Muscle of arm (tissue), 12 donors: ENCODE measurements around the gene LIPK. TPM values are rescaled to one million over a fixed set of nuclear protein-coding genes. Genes with fewer than 3 reads are reported as not detected.

Experiments
- DNase-seq: peaks from one replicate; pipeline ENCODE4 v3.0.0-alpha.2; 2013
- polyA plus RNA-seq, 12 donors: library from polyadenylated mRNA; unstranded; fragments of 120-200 nt; gene quantifications; one replicate each; pipeline ENCODE4 v1.2.1, GENCODE V29; 2013; ENCODE audit not compliant: insufficient read length in 12 of 12

LIPK gene
- polyA plus RNA-seq, 12 donors: 0.95 to 4.2 (median 2.6) TPM; not detected in 9

DNA sequence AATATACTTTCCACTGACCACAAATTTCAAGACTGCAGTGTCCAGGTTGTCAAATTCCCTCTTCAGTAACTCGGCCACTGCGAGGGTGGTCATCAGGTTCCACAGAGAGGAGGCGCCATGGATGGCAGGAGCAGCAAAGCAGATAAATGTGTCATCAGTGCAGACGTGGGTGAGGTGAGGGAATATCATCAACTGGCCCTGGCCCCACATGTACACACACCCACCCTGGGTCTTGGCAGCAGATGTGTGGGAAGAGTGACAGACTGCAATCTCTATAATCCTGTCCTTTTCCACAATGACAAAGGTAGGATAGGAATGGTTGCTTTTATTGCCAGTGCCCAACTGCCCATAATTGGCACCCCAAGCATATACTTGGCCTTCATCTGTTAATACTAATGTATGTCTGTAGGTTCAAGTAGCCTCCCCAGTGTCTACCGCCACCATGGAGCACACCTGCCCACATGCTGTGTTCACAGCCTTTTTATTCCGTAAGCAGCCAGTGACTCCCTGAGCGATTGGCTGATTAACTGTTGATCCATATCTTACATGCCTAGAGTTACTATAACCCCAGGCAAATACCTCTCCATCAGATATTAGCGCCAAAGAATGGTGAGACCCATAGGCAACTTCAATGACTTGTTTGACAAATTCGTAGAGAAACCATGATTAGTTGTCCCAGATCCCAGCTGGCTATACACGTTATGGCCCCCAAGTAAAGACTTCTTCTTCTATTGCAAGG is 80.2 kb downstream of the LIPK start:
- no peak for DNase-seq

GRCh38 chr10:88787463-88787862 is 81.4 kb downstream of the LIPK start:
- DNase-seq: no peak

DNA sequence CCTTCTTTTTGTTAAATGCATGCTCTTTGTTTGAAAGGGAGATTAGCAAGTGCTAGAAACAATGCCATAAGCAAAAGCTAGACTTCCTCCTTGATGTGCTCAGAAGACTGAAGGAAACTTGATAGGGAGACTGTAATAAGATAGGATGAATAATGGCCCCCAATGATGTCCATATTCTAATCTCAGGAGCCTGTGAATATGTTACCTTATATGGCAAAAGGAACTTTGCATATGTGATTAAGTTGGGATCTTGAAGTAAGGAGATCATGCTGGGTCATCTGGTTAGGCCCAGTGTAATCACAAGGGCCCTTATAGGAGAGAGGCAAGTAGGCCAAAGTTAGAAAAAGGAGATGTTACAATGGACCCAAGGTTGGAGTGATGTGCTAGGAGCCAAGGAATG is 82.9 kb downstream of the LIPK start:
- no peak for DNase-seq

DNA sequence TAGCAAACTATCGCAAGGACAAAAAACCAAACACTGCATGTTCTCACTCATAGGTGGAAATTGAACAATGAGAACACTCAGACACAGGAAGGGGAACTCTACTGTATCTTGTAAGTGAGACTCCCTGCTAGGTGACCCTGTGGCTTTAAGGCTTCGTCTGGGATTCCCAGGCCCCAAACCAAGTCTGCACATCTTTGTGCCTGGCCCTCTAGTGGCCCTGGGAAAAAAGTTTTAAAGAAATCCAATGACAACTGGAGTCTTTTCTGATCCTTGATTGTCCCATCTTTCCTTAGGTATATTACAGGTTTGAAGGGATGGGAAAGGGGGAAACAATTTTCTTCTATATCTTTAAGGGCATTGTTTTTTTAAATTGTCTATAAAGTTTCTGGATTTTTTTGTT is 85.9 kb downstream of the LIPK start:
- DNase-seq: no peak

DNA sequence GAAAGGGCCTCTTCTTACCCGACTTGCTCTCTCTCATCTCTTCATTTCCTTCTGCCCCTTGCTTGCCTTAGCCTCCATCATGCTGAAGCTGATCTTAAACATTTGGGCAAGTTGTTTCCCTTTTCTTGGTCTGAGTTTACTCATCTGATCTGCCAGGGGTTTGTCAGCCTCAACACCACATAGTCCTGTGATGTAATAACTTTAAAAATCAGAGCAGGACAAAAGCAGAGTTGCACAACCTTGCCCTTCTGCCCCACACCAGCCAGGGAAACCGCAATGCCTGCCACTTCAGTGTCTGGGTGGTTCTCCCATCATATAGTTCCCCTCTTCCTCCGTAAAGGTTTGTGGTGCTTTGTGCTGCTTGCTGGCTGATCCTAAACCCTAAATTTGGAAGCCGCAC is 86.6 kb downstream of the LIPK start:
- DNase-seq: no peak

- no peak for DNase-seq
Measured at GRCh38 chr10:88793712-88794299, 87.8 kb downstream of the LIPK start.

- DNase-seq: no peak
Measured at GRCh38 chr10:88794731-88795130, 88.7 kb downstream of the LIPK start.

GRCh38 chr10:88800152-88801125 is 94.4 kb downstream of the LIPK start:
- no peak for DNase-seq

Other genes with a start within 250 kb of the LIPK start
- gene RNLS, start 122.9 kb upstream of the LIPK start, polyA plus RNA-seq: 10 to 100 TPM in 1 of 12 donors, 1 to 10 TPM in 10, not detected in 1; 2.1 to 10.7 (median 2.5) TPM
- under 1 TPM in 3 of 12 donors, not detected in 9; 0.05 to 0.15 (median 0.15) TPM for gene LIPJ, start 119.5 kb upstream of the LIPK start, polyA plus RNA-seq
- gene LIPF, start 41.8 kb upstream of the LIPK start, polyA plus RNA-seq: under 1 TPM in 1 of 12 donors, not detected in 11; 0.76 TPM
- 1 to 10 TPM in 3 of 12 donors, not detected in 9; 1.2 to 3.0 (median 2.0) TPM for gene LIPN, start 53.8 kb downstream of the LIPK start, polyA plus RNA-seq
- gene LIPM, start 96.5 kb downstream of the LIPK start, polyA plus RNA-seq: under 1 TPM in 3 of 12 donors, not detected in 9; 0.49 to 0.79 (median 0.61) TPM
- gene ANKRD22, start 145.6 kb downstream of the LIPK start, polyA plus RNA-seq: 1 to 10 TPM in 2 of 12 donors, under 1 TPM in 1, not detected in 9; 0.46 to 2.0 (median 1.2) TPM
- gene STAMBPL1, start 174.0 kb downstream of the LIPK start, polyA plus RNA-seq: 10 to 100 TPM in 2 of 12 donors, 1 to 10 TPM in 9, not detected in 1; 4.8 to 14.3 (median 7.1) TPM
- gene ACTA2, start 246.5 kb downstream of the LIPK start, polyA plus RNA-seq: 100 to 1,000 TPM in 11 of 12 donors, not detected in 1; 197 to 298 (median 223) TPM